PC-3 (cell line): ENCODE results near the gene OR13J1. TPM values are rescaled to one million over a fixed set of nuclear protein-coding genes. Genes with fewer than 3 reads are reported as not detected.
A peak's percentile ranks its signal among the peaks of the same experiment; 100 is the strongest.

Source experiments
- ATAC-seq: fragments of 200-7000 bp; cut with Tn5 transposase; 2 replicates; pipeline ENCODE4 v1.9.1; 2020; ENCODE audit warnings: mild to moderate bottlenecking, moderate library complexity
- BruUV-seq: library from RNA; stranded (reverse); fragments of 400-500 nt; replicated peaks from 2 replicates; lab custom pipeline; 2021; lab: Mats Ljungman, UMichigan
- CTCF ChIA-PET: fragments of 300-600 bp; sonication (Branson Sonifier 250); formaldehyde crosslinking; loops from one replicate; lab custom pipeline; 2022; ENCODE audit warnings: antibody characterized with exemption; lab: Charles Lee
- POLR2A ChIA-PET: fragments of 300-600 bp; sonication (Branson Sonifier 250); formaldehyde crosslinking; loops from one replicate; lab custom pipeline; 2022; ENCODE audit warnings: antibody characterized with exemption; ENCODE audit not compliant: unreplicated experiment; lab: Charles Lee
- DNase-seq: peaks from one replicate; pipeline ENCODE4 v3.0.0-alpha.2; 2015
- H2AFZ ChIP-seq: fragments of 300-600 bp; sonication (generic); 2 replicates; pipeline ENCODE4 v1.6.0; 2016; ENCODE audit warnings: antibody characterized with exemption, low read length
- H3F3A ChIP-seq: fragments of 300-600 bp; sonication (generic); one replicate; pipeline ENCODE4 v1.6.0; 2017; ENCODE audit warnings: antibody characterized with exemption, low read length, control low read depth, mild to moderate bottlenecking; ENCODE audit not compliant: unreplicated experiment
- H3K27ac ChIP-seq: fragments of 300-600 bp; sonication (generic); 2 replicates; pipeline ENCODE4 v1.5.1; 2016; ENCODE audit warnings: mild to moderate bottlenecking, low read length
- H3K27me3 ChIP-seq: fragments of 300-600 bp; sonication (generic); 2 replicates; pipeline ENCODE4 v1.6.1; 2016; ENCODE audit warnings: low read length, mixed read lengths
- H3K36me3 ChIP-seq: fragments of 300-600 bp; sonication (generic); 2 replicates; pipeline ENCODE4 v1.6.1; 2016; ENCODE audit warnings: low read depth, mixed run types, low read length, mixed read lengths
- H3K4me1 ChIP-seq: fragments of 300-600 bp; sonication (generic); 2 replicates; pipeline ENCODE4 v1.5.1; 2016; ENCODE audit warnings: low read length; ENCODE audit not compliant: insufficient read depth
- H3K4me2 ChIP-seq: fragments of 300-600 bp; sonication (generic); 2 replicates; pipeline ENCODE4 v1.6.0; 2016; ENCODE audit warnings: low read length
- H3K4me3 ChIP-seq: fragments of 300-600 bp; sonication (generic); 2 replicates; pipeline ENCODE4 v1.5.1; 2016; ENCODE audit warnings: mild to moderate bottlenecking, low read length, mixed read lengths
- H3K79me2 ChIP-seq: fragments of 300-600 bp; sonication (generic); 2 replicates; pipeline ENCODE4 v1.6.1; 2017; ENCODE audit warnings: low read length, mixed read lengths
- H3K9ac ChIP-seq: fragments of 300-600 bp; sonication (generic); 2 replicates; pipeline ENCODE4 v1.6.0; 2016; ENCODE audit warnings: mild to moderate bottlenecking, low read length
- H3K9me2 ChIP-seq: fragments of 300-600 bp; sonication (generic); replicated peaks from 2 replicates; pipeline ENCODE4 v1.6.1; 2016; ENCODE audit warnings: mixed run types, low read length, mixed read lengths
- H3K9me3 ChIP-seq: fragments of 300-600 bp; sonication (generic); 2 replicates; pipeline ENCODE4 v1.6.1; 2016; ENCODE audit warnings: low read length, mixed read lengths
- H4K20me1 ChIP-seq: fragments of 300-600 bp; sonication (generic); 2 replicates; pipeline ENCODE4 v1.6.1; 2016; ENCODE audit warnings: low read length, mixed read lengths
- EZH2 ChIP-seq: fragments of 300-600 bp; sonication (generic); IDR thresholded peaks from one replicate; pipeline ENCODE4 v1.6.1; 2017; ENCODE audit warnings: antibody characterized with exemption, mild to moderate bottlenecking, low read length; ENCODE audit not compliant: unreplicated experiment
- EZH2phosphoT487 ChIP-seq: fragments of 300-600 bp; sonication (generic); IDR thresholded peaks from 2 replicates; pipeline ENCODE4 v1.6.1; 2018; ENCODE audit warnings: mild to moderate bottlenecking, antibody characterized with exemption, low read length, borderline replicate concordance
- intact Hi-C: fragments of 100-400 bp; cut with micrococcal nuclease; formaldehyde crosslinking; loops from 2 replicates; pipeline ENCODE4 v1.9.0; 2023
- total RNA-seq: library from RNA; depleted of rRNA; stranded (reverse); fragments of >200 nt; gene quantifications from 2 replicates; pipeline ENCODE4 v1.2.3, GENCODE V29; 2014
- TF ChIP-seq, protein P1 (sequence below): fragments of 300-600 bp; sonication (generic); conservative IDR thresholded peaks from 2 replicates; pipeline ENCODE4 v1.5.1; 2017; ENCODE audit warnings: antibody characterized with exemption, low read depth, mild to moderate bottlenecking, low read length

OR13J1 gene
- total RNA-seq, 1 experiment from 2014 or later, result not detected

DNA sequence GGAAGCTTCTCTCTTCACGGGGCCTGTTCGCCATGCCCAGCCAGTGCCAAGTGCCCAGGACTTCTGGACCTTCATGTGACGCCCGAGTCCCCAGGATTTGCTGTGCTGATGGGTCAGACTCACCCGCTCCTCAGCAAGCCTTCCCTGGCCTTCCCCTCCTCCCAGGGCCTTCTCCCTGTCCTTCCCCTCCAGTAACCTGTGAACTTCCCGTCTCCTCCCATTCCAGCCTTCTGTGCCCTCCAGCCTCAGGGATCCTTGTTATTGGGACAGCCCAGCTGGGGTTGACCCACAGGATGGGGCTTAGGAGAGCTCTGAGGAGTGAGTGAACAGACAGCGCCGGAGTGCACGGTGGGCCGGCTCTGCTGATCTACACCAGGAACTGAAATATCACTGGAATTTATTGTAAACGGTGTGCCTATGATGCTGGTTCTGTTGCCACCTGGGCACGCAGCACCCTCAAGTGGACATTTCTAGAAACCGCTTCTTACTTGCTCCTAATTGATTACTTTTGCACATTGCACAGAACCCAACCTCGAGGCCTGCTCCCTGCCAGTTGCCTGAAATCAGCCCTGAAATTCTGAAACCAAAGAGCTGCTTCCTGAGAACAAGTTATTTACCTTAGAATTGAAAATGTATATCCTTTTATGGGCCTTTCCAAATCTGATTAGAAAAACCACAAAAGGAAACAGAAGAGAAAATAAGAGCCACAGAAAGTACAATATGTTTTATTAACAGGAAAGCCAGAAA is 40.6 kb upstream of the OR13J1 start:
- H3K4me1 ChIP-seq, result peaks cover 57% of the 10 kb centered on the region
- ATAC-seq (no peak; the same call in 1 of the 2 replicates), DNase-seq (peak; percentile 78)
- no peak overlapping the region for H3K9ac ChIP-seq
- H3K4me3 ChIP-seq, result no peak overlapping the region
- peaks cover 10% of the 10 kb centered on the region for H3K79me2 ChIP-seq
- intact Hi-C loops, result no loop called here
- H3K36me3 ChIP-seq, result no peaks in the 10 kb centered on the region
- no peaks in the 10 kb centered on the region for H3K9me3 ChIP-seq
- ChIA-PET POLR2A (no interaction called here), CTCF (interaction anchor here (0.6 kb wide), 2 partner anchors 29 to 77 kb away, joined by 3 read pairs; no protein-coding TSS in a partner anchor)
- H2AFZ ChIP-seq, result peak overlapping the region; percentile 40; the same call in 1 of the 2 replicates
- H3K9me2 ChIP-seq, result no peaks in the 10 kb centered on the region
- H4K20me1 ChIP-seq, result no peaks in the 10 kb centered on the region
- no peak overlapping the region for H3K27ac ChIP-seq
- H3K4me2 ChIP-seq, result peak overlapping the region; percentile 50; the same call in 1 of the 2 replicates
- BruUV-seq, result no TSS peak
- peaks cover 11% of the 10 kb centered on the region for H3F3A ChIP-seq
- H3K27me3 ChIP-seq, result no peaks in the 10 kb centered on the region
- TF ChIP-seq, protein P1, sequence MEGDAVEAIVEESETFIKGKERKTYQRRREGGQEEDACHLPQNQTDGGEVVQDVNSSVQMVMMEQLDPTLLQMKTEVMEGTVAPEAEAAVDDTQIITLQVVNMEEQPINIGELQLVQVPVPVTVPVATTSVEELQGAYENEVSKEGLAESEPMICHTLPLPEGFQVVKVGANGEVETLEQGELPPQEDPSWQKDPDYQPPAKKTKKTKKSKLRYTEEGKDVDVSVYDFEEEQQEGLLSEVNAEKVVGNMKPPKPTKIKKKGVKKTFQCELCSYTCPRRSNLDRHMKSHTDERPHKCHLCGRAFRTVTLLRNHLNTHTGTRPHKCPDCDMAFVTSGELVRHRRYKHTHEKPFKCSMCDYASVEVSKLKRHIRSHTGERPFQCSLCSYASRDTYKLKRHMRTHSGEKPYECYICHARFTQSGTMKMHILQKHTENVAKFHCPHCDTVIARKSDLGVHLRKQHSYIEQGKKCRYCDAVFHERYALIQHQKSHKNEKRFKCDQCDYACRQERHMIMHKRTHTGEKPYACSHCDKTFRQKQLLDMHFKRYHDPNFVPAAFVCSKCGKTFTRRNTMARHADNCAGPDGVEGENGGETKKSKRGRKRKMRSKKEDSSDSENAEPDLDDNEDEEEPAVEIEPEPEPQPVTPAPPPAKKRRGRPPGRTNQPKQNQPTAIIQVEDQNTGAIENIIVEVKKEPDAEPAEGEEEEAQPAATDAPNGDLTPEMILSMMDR, result peak; percentile 77
- no peak for TF ChIP-seq EZH2

DNA sequence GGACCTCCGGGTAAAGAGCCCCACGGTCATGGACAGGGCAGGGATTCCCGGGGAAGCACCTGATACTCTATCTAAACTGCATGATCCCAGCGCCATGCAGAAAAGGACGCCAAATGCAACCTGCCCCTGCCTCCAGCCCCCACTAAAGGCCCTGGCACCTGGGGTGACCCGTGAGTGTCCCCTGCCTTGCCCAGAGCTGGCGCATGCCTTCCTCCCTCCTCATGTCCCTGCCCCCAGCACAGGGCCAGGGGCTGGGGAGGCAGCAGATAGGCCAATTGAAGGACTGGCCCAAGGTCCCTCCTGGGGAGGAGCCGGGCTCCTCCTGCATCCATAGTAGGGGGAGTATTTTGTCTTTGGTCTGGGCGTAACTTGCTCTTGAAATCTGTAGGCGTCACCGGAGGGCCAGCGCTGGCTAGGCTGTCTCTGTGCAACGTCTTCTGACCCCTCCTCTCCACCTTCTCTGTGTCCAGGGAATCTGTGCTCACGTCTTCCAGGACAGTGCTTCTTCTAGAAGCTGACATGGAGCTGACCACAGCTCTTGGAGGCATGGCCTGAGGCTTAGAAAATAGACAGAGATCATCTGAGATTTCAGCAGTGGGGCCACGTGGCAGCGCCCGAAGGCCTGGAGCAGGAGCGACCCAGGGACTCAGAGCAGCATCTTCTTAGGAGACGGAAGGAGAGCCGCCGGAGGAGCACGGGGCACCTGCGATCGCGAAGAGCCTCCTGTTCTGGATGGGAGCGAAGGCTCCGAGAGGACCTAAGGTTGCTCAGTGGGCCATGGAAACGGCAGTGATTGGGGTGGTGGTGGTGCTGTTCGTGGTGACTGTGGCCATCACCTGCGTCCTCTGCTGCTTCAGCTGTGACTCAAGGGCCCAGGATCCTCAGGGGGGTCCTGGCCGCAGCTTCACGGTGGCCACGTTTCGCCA is 39.7 kb upstream of the OR13J1 start:
- TF ChIP-seq EZH2 (no peak), EZH2phosphoT487 (no peak)
- ATAC-seq (no peak), DNase-seq (no peak)
- no peaks in the 10 kb centered on the region for H3K9me2 ChIP-seq
- no TSS peak for BruUV-seq
- no peaks in the 10 kb centered on the region for H3K27me3 ChIP-seq
- H3F3A ChIP-seq, result peaks cover 11% of the 10 kb centered on the region
- no peak overlapping the region for H3K9ac ChIP-seq
- no peak overlapping the region for H2AFZ ChIP-seq
- intact Hi-C loops, result no loop called here
- H3K4me1 ChIP-seq, result peaks cover 65% of the 10 kb centered on the region
- no peak overlapping the region for H3K4me3 ChIP-seq
- POLR2A ChIA-PET, result no interaction called here
- H3K4me2 ChIP-seq, result no peak overlapping the region
- H3K36me3 ChIP-seq, result no peaks in the 10 kb centered on the region
- CTCF ChIA-PET, result interaction anchor here (0.6 kb wide), 1 partner anchor 77 kb away, joined by 3 read pairs; no protein-coding TSS in a partner anchor
- H4K20me1 ChIP-seq, result no peaks in the 10 kb centered on the region
- H3K79me2 ChIP-seq, result peaks cover 10% of the 10 kb centered on the region
- no peaks in the 10 kb centered on the region for H3K9me3 ChIP-seq
- peak overlapping the region; percentile 94 for H3K27ac ChIP-seq

DNA sequence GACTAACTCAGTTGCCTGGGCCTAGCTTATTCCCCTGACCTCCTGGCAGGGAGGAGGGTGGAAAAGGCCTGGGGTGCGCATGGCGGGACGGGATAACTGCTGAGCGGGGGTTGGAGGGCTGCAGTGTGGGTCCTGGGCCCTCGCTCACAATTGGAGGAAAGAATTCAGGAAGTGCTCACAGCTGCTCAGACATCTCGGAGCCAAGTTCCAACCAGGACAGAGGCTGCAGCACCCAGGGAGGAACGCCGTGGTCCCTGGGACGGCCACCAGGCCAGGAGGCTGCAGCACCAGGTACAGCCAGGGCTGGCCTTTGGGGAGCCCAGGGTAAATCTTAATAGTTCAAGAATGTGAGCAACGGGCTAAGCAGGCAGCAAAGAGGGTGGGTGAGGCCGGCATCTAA is 39.1 kb upstream of the OR13J1 start, which contains the start of gene SPAAR:
Gene SPAAR (plus strand): TSS at position 217 of the 400 bp plus-strand sequence. CDS start 974 bp downstream, outside the sequence.
- ATAC-seq, result no peak
- Histone ChIP-seq H4K20me1 (no peaks in the 10 kb centered on the region), H3K27ac (peak within 1 kb of the TSS; percentile 94), H3K4me2 (peak within 1 kb of the TSS; percentile 77), H3F3A (peaks cover 11% of the 10 kb centered on the region), H2AFZ (peak within 1 kb of the TSS; percentile 49), H3K4me1 (peaks cover 72% of the 10 kb centered on the region), H3K9me3 (no peaks in the 10 kb centered on the region), H3K9ac (peak within 1 kb of the TSS; percentile 68), H3K36me3 (no peaks in the 10 kb centered on the region), H3K9me2 (no peaks in the 10 kb centered on the region), H3K79me2 (peaks cover 10% of the 10 kb centered on the region), H3K4me3 (peak within 1 kb of the TSS; percentile 49; the same call in 1 of the 2 replicates), H3K27me3 (no peaks in the 10 kb centered on the region)
- intact Hi-C loops, result no loop called here
- ChIA-PET POLR2A (no interaction called here), CTCF (no interaction called here)
- TF ChIP-seq, protein P1, result no peak
- TF ChIP-seq EZH2phosphoT487 (no peak), EZH2 (no peak)
- no TSS peak for BruUV-seq
- DNase-seq, result no peak
